Measurements from ENCODE around the gene TMEM209.

GRCh38 chr7:130234078-130234477 lies 28.9 kb upstream of the TMEM209 start:
- TF ChIP-seq CTCF (IDR thresholded peaks at IDR 0.05; ENCODE audit: low read depth, low read length, missing input control) (no peak), TAF1 (conservative IDR thresholded peaks at IDR 0.05) (no peak), ATF3 (IDR thresholded peaks at IDR 0.05) (no peak)
